ENCODE measurements around the gene RAP2B. TPM values are rescaled to one million over a fixed set of nuclear protein-coding genes. Genes with fewer than 3 reads are reported as not detected.
"Not testable (repeated sequence)": the region's sequence is repeated elsewhere in the genome, so short reads cannot be mapped to it uniquely, and the experiment has no call there.

RAP2B gene
- total RNA-seq, result 22.1 TPM

DNA sequence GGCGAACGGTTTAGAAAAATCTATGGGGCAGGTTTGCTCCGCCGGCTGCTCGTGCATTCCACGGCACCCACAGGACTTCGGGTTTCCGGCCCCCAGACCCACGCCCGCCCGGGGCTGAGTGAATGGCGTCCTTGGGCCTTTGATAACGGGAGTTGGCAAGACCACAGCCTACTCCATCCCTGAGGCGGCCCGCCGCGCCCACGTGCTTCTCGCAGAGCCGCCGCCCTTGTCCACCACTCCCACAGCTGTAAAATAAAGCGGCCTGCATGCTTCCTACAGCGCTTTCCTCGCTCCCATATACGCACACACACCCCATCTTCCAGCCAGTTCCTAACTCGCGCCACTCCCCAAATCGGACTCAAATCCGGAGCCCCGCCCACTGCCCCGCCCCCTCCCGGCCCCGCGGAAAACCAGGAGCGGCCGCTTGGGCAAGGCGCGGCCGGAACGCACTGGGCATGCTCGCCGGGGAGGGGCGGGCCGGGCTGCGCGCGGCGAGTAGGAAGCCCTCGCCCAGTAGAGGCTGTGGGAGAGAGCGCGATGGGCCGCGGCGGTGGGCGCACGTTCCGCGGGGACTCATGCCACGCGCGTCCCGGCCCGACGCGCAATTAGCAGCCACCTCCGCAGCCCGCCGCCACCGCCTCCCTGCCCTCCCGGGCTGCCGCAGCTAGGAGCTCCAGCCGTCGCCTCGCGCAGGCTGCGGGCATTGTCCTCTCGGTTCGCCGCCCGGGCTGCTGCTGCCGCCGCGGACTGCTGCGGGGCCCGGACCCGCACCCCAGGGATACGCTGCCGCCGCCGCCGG, at the start of gene RAP2B:
TSS of gene RAP2B (plus strand) at position 513 of the 799 bp plus-strand sequence. CDS start 468 bp downstream, outside the sequence.
- peak; percentile 85 to 96 (median 93) for DNase-seq (ENCODE audit: low read depth in 2 of 3, low spot score in 2 of 3)

DNA sequence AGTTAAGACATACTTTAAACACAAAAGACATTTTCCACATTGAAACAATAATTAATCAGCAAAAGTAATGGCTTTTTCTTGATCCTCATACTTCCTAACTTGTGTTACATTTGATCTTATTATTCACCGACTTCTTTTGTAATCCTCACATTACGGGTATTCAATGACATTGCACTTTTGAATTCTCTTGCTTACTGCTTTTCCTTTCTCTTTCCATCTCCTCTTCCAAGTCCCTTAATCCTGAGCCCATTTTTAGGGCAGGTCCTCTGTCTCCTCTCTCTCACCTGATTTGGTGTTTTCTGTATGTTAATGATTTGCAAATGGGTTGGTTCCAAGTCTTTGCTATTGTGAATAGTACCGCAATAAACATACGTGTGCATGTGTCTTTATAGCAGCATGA, 48.5 kb upstream of the RAP2B start:
- DNase-seq (ENCODE audit: low read depth in 2 of 3, low spot score in 2 of 3), result no peak

GRCh38 chr3:153114270-153114669, 47.8 kb upstream of the RAP2B start:
- not testable (repeated sequence) for DNase-seq (ENCODE audit: low read depth in 2 of 3, low spot score in 2 of 3)

DNA sequence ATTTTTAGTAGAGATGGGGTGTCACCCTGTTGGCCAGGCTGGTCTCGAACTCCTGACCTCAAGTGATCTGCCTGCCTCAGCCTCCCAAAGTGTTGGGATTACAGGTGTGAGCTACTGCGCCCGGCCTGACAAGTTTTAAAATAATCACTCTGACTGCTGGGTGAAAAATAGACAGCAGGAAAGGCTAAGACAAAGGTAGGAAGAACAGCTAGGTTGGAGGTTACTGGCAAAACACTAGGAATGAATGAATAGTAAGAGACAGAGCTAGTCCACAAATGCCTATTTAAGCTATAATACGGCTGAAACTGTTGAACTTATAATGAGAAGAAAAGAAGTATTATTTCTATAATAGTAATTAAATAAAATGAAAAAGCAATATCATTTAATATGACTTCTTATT, 46.7 kb upstream of the RAP2B start:
- no peak for DNase-seq (ENCODE audit: low read depth in 2 of 3, low spot score in 2 of 3)

DNA sequence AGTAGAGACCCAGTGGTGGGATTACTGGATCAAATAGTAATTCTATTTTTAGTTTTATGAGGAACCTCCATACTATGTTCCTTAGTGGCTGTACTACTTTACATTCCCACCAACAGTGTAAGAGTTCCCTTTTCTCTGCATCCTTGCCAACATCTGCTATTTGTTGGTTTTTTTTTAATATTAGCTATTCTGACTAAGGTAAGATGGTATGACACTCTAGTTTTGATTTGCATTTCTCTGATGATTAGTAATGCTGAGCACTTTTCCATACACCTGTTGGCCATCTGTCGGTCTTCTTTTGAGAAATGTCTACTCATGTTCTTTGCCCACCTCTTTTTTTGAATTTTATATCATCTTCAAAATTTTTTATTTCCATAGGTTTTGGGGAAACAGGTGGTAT, 34.2 kb upstream of the RAP2B start:
- DNase-seq (ENCODE audit: low read depth in 2 of 3, low spot score in 2 of 3), result no peak

GRCh38 chr3:153129426-153129825, 32.6 kb upstream of the RAP2B start:
- DNase-seq (ENCODE audit: low read depth in 2 of 3, low spot score in 2 of 3), result no peak

DNA sequence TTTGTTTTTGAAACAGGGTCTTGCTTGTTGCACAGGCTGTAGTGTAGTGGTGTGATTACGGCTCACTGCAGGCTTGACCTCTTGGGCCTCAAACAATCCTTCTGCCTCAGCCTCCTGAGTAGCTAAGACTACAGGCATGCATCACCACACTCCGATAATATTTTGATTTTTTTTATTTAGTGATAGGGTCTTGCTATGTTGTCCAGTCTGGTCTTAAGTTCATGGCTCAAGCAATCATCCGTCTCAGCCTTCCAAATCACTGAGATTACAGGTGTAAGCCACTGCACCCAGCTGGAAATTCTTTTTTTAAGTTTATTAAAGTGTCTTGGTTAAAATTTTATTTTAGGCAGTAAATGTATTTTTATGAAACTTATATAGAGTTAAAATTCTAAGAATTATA, 32.2 kb upstream of the RAP2B start:
- DNase-seq (ENCODE audit: low read depth in 2 of 3, low spot score in 2 of 3), result no peak

DNA sequence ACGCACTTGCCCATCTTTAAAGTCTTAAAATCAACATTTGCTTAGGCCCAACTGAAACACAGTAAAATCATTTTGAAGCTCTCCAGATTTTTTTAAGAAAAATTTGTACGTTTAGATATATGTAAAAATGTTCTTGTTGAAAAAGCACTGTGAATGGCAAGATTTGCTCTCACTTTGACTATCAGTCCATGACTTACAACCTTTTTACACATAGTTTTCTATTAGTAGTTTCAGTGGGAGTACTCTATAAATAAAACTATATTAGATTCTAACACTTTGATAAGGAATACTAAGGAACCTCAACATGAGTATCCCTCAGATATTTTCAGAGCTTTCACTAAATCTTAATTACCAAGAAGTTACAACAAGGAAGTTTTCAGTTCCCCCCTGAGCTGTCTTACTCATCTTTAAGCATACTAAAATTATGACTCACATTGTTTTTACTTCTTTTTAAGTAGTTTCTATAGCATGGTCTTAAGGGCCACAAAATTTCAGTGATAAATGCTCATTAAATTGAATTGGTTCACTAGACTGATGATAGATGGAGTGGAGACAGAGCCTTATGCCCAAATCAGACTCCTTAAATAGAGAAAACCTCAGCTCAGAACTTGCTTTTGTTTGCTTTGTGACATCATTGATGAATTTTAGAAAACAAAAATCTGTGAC, 31.6 kb upstream of the RAP2B start:
- DNase-seq (ENCODE audit: low read depth in 2 of 3, low spot score in 2 of 3), result no peak

DNA sequence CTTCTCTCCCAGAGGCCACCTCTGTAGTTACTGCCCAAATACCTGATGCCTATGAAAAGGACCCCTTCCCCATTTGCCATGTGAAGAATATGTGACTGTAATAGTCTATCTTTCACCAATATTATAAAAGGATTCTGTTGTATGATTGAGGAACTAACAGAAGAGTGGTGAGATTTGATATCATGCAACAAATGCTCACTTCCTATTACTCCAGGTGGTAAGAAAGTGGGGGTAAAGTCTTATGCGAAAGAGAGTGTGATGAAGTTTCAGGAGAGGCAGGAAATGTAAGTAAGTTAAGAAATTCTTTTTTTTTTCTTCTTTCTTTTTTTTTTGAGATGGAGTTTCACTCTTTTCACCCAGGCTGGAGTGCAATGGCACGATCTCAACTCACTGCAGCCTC, 24.4 kb upstream of the RAP2B start:
- peak in 2 of 3 donors; percentile 15 to 57 for DNase-seq (ENCODE audit: low read depth in 2 of 3, low spot score in 2 of 3)

DNA sequence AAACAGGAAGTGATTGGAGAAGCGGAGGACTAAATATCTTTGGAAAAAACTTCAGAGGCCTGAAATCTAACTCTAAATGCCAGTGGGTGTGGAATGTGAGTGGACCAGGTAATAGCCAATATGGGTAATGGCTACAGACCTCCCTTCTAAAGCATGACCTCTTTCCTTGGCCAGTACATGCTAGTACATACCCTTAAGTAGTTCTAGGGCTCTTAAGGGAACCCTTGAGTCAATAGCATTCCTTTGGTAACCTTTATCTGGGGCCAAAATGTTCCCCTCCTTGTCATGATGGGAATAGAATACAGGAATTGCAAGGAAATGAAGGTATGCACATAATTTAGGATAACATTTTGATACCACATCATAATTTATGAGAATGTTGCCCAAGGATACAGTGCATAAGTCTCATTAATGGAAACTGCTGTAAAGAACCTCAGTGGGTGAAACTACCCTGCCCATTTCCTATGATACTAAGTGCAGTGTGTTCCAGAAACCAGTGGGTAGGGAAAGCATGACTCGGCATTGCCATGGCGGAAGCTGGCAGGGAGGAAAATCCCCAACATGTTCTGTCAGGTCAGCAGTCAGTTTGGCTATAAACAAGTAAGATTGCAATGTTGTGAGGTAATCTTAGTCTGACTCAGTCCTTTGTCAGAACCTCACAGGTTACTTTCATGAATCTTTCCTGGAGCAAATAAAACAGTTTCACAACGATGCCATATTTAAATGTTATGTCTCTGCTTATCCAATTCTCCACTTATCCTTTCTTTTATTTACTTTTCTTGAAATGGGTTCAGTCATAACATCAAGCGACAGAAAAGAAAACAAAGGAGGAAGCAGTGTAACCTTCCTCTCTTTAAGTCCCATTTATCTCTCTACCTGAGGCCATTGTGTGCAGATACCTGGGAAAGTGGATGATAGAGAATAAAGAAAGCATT, 23.5 kb upstream of the RAP2B start:
- DNase-seq (ENCODE audit: low read depth in 2 of 3, low spot score in 2 of 3), result peak in 2 of 3 donors; percentile 12 to 34

DNA sequence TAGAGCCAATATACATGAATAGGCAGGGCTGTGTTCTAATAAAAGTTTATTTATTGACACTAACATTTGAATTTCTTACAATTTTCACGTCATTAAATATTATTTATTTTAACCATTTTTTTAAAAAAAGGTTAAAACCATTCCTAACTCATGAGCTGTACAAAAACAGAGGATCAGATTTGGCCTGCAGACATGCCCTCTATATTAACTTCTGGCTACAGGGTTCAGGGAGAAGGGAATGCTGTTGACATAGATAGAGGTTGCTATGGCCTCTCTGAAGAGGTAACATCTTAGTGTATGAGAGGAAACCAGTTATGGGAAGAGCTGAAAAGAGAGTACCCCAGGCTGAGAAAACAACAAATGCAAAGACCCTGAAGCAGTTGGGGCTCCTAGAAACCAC, 19.1 kb upstream of the RAP2B start:
- no peak for DNase-seq (ENCODE audit: low read depth in 2 of 3, low spot score in 2 of 3)

- no peak for DNase-seq (ENCODE audit: low read depth in 2 of 3, low spot score in 2 of 3)
These were observed 18.0 kb upstream of the RAP2B start for GRCh38 chr3:153144071-153144470.

DNA sequence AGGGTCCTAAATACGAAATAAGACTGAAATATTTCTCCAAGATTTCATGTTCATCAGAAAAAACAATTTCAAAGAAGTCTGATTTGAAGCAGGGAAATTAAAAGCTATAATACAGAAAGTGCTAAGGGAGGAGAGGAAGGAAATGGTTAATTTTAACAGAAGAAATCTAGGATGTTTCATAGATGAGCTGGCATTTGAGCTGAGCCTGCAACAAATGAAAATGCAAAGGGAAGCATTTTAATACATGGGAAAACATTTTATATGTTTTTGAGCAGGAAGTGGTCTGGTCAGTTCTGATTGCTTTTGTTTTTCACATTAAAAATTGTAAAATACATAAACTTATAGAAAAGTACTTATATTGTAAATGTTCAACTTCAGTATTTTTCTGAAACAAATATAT, 17.2 kb upstream of the RAP2B start:
- no peak for DNase-seq (ENCODE audit: low read depth in 2 of 3, low spot score in 2 of 3)

GRCh38 chr3:153145454-153145853, 16.6 kb upstream of the RAP2B start:
- no peak for DNase-seq (ENCODE audit: low read depth in 2 of 3, low spot score in 2 of 3)

- no peak for DNase-seq (ENCODE audit: low read depth in 2 of 3, low spot score in 2 of 3)
These were observed 15.6 kb upstream of the RAP2B start for GRCh38 chr3:153146191-153147053.

DNA sequence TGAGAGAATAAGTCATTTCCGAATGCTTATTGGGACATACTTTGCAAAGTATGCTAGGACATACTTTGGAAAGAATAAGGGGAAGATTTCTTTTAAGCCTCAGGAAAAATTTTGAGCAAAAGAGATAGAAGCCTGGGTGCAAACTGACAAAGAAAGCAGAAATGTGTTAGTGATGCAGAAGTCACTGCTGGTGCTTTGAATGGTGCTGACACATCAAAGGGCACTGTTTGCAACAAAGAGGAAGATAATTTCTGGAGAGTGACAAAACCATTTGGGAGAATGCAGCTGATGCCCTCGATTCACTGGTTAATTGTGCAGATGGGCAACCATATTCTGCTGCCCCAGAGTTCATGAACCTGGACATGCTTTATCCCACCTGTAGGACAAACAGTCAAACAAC, 11.0 kb upstream of the RAP2B start:
- DNase-seq (ENCODE audit: low read depth in 2 of 3, low spot score in 2 of 3), result no peak

GRCh38 chr3:153155786-153156185, 6.2 kb upstream of the RAP2B start:
- not testable (repeated sequence) for DNase-seq (ENCODE audit: low read depth in 2 of 3, low spot score in 2 of 3)

GRCh38 chr3:153158189-153158588, 3.8 kb upstream of the RAP2B start:
- DNase-seq (ENCODE audit: low read depth in 2 of 3, low spot score in 2 of 3), result no peak

- DNase-seq (ENCODE audit: low read depth in 2 of 3, low spot score in 2 of 3), result no peak
These were observed 2.9 kb upstream of the RAP2B start for GRCh38 chr3:153158961-153159735.
